ENCODE measurements around the gene PTPRD.

GRCh38 chr9:9612755-9613154 is 1000.0 kb downstream of the PTPRD start:
- no peak for TF ChIP-seq TCF7L2 (IDR thresholded peaks at IDR 0.05; ENCODE audit: low read depth, low read length)
- TF ChIP-seq CTCF (IDR thresholded peaks at IDR 0.05) = no peak
